OCI-LY3 (cell line): ENCODE results near the gene TIPARP.

Experiments used
- H2AFZ ChIP-seq: fragments of 200-600, 300-600 bp; shearing (Covaris generic); 2 replicates; pipeline ENCODE4 v1.6.0; 2014; ENCODE audit warnings: antibody characterized with exemption, low read depth, low read length
- H3K27ac ChIP-seq: fragments of 200-600, 300-600 bp; sonication (generic); 2 replicates; pipeline ENCODE4 v1.5.1; 2014; ENCODE audit warnings: mild to moderate bottlenecking, low read length, moderate library complexity, mixed read lengths
- H3K27me3 ChIP-seq: fragments of 200-600, 300-600 bp; sonication (generic); 2 replicates; pipeline ENCODE4 v1.6.1; 2014; ENCODE audit warnings: low read depth, low read length, mixed read lengths
- H3K36me3 ChIP-seq: fragments of 200-600, 300-600 bp; sonication (generic); replicated peaks from 2 replicates; pipeline ENCODE3; 2014; ENCODE audit warnings: low read depth, low read length, mixed read lengths
- H3K4me1 ChIP-seq: fragments of 300-600, 200-600 bp; sonication (generic); 2 replicates; pipeline ENCODE4 v1.6.1; 2014; ENCODE audit warnings: low read length, mixed read lengths
- H3K4me2 ChIP-seq: fragments of 200-600, 300-600 bp; sonication (generic); 2 replicates; pipeline ENCODE4 v1.6.1; 2014; ENCODE audit warnings: low read length, mixed read lengths
- H3K4me3 ChIP-seq: fragments of 300-600, 200-600 bp; sonication (generic); 2 replicates; pipeline ENCODE4 v1.5.1; 2014; ENCODE audit warnings: antibody characterized with exemption, mild to moderate bottlenecking, low read length, moderate library complexity
- H3K79me2 ChIP-seq: fragments of 300-600, 200-600 bp; shearing (Covaris generic); 2 replicates; pipeline ENCODE4 v1.6.1; 2014; ENCODE audit warnings: mild to moderate bottlenecking, low read length, mixed read lengths
- H3K9ac ChIP-seq: fragments of 300-600, 200-600 bp; shearing (Covaris generic); 2 replicates; pipeline ENCODE4 v1.6.0; 2014; ENCODE audit warnings: mild to moderate bottlenecking, low read length, moderate library complexity
- H3K9me3 ChIP-seq: fragments of 200-600, 300-600 bp; shearing (Covaris generic); 2 replicates; pipeline ENCODE4 v1.6.1; 2014; ENCODE audit warnings: low read length, mixed read lengths; ENCODE audit not compliant: insufficient read depth
- H4K20me1 ChIP-seq: fragments of 200-600, 300-600 bp; sonication (generic); 2 replicates; pipeline ENCODE4 v1.6.1; 2016; ENCODE audit warnings: low read length, mixed read lengths; ENCODE audit not compliant: insufficient read depth
- EZH2phosphoT487 ChIP-seq: fragments of 200-600 bp; shearing (Covaris generic); IDR thresholded peaks from 2 replicates; pipeline ENCODE4 v1.6.1; 2018; ENCODE audit warnings: antibody characterized with exemption, mixed run types, low read depth
- TF ChIP-seq, protein P1 (sequence below): fragments of 200-600, 300-600 bp; sonication (generic); IDR thresholded peaks from 2 replicates; pipeline ENCODE4 v1.5.1; 2014; ENCODE audit warnings: antibody characterized with exemption, low read length, low read depth

TIPARP gene

DNA sequence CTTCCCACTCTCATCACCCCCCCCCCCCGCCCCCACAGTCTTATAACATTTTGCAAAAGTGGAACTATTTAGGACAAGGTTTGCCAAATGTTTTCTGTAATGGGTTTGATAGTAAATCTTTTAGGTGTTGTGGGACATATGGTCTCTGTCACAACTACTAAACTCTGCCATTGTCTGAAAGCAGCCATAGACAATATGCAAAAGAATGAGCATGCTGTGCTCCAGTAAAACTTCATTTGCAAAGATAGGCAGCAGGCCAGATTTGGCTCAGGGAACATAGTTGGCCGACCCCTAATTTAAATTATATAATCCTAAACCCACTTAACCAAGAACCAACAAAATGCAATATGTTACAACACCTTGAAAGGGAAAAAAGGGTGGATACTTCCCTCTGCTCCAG lies 46.4 kb downstream of the TIPARP start:
- peaks cover 39% of the 10 kb centered on the region for H3K4me1 ChIP-seq
- H3K4me3 ChIP-seq: no peak overlapping the region
- H3K4me2 ChIP-seq: no peak overlapping the region
- H4K20me1 ChIP-seq: no peaks in the 10 kb centered on the region
- no peaks in the 10 kb centered on the region for H3K79me2 ChIP-seq
- H3K27ac ChIP-seq: no peak overlapping the region
- no peaks in the 10 kb centered on the region for H3K27me3 ChIP-seq
- H3K9ac ChIP-seq: no peak overlapping the region
- peaks cover 7% of the 10 kb centered on the region for H3K36me3 ChIP-seq
- TF ChIP-seq, protein P1, sequence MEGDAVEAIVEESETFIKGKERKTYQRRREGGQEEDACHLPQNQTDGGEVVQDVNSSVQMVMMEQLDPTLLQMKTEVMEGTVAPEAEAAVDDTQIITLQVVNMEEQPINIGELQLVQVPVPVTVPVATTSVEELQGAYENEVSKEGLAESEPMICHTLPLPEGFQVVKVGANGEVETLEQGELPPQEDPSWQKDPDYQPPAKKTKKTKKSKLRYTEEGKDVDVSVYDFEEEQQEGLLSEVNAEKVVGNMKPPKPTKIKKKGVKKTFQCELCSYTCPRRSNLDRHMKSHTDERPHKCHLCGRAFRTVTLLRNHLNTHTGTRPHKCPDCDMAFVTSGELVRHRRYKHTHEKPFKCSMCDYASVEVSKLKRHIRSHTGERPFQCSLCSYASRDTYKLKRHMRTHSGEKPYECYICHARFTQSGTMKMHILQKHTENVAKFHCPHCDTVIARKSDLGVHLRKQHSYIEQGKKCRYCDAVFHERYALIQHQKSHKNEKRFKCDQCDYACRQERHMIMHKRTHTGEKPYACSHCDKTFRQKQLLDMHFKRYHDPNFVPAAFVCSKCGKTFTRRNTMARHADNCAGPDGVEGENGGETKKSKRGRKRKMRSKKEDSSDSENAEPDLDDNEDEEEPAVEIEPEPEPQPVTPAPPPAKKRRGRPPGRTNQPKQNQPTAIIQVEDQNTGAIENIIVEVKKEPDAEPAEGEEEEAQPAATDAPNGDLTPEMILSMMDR: no peak
- no peak for TF ChIP-seq EZH2phosphoT487
- H2AFZ ChIP-seq: no peak overlapping the region
- H3K9me3 ChIP-seq: no peaks in the 10 kb centered on the region

DNA sequence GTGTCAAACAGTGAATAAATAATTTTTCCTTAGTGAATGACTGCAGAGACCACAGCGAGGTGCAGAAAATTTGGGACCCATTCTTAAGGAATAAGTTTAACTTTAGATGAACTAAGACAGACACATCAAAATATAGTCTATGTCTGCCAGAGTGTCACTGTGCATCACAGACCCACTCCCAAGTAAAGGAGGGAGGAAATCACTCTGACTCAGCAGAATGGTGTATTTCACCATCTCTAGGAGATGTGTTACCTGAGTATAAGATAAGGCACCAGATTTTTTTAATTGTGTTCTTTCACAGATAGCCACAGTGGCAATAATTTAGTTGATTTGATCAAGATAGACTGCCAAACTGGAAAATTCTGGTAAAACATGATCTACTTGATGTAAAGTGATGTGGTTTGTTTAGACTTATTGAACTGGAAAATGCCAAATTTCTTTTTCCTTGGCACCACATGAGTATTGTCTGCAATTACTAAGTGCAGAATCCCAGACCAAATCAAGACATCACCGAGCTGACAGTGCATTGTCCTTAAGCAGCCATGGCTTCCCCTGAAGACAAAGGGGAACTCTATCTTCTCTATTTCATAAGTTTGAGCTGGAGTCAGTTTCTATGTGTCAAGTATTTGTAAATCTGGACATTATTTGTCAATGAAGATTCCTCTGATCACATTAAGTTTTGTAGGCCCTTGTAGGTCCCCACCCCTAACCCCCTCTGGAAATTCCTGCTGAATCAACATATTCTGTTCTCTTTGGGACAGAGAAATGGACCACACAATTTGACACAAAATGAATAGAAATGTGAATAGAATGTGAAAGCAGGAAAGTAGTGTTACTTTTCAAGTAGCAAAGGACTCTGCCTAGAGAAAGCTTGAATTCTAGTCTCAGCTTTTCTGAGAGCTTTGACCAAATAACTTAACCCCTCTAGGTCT lies 47.6 kb downstream of the TIPARP start:
- H3K4me2 ChIP-seq: 0 out of 2 replicates have a peak overlapping the region, but pooled peaks have one; percentile 57
- H3K36me3 ChIP-seq: peaks cover 3% of the 10 kb centered on the region
- H3K27ac ChIP-seq: peak overlapping the region; percentile 92
- H3K79me2 ChIP-seq: no peaks in the 10 kb centered on the region
- H3K9ac ChIP-seq: no peak overlapping the region
- no peaks in the 10 kb centered on the region for H4K20me1 ChIP-seq
- no peak overlapping the region for H3K4me3 ChIP-seq
- TF ChIP-seq, protein P1: no peak
- TF ChIP-seq EZH2phosphoT487: no peak
- no peaks in the 10 kb centered on the region for H3K27me3 ChIP-seq
- no peaks in the 10 kb centered on the region for H3K9me3 ChIP-seq
- no peak overlapping the region for H2AFZ ChIP-seq
- peaks cover 44% of the 10 kb centered on the region for H3K4me1 ChIP-seq

DNA sequence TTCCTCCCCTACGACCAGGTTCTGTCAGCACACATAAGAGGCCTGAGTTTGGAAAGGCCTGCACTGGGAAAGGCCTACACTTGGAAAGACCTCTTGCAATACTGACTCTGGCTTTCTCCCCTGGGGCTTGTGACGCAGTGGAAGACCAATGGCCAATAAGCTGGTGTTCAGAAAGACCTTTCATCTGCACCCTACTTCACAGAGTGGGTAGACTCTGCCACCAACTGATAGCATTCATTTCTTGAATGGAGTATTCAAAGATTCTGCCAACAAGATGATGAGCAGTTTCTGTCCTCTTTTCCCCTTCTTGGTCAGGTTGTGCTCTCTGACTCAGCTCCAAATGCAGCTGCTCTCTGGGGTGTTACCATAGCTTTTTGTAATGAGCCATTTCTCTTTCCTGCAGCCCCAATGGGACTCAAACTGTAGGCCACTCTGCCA lies 48.8 kb downstream of the TIPARP start:
- Histone ChIP-seq H3K9me3 (no peaks in the 10 kb centered on the region), H3K36me3 (no peaks in the 10 kb centered on the region), H3K4me2 (peak overlapping the region; percentile 57), H2AFZ (no peak overlapping the region), H3K9ac (peak overlapping the region; percentile 52), H3K4me3 (no peak overlapping the region), H3K27ac (peak overlapping the region; percentile 92), H3K4me1 (peaks cover 55% of the 10 kb centered on the region), H3K79me2 (no peaks in the 10 kb centered on the region), H3K27me3 (no peaks in the 10 kb centered on the region), H4K20me1 (no peaks in the 10 kb centered on the region)
- TF ChIP-seq EZH2phosphoT487: no peak
- TF ChIP-seq, protein P1: peak; percentile 49

DNA sequence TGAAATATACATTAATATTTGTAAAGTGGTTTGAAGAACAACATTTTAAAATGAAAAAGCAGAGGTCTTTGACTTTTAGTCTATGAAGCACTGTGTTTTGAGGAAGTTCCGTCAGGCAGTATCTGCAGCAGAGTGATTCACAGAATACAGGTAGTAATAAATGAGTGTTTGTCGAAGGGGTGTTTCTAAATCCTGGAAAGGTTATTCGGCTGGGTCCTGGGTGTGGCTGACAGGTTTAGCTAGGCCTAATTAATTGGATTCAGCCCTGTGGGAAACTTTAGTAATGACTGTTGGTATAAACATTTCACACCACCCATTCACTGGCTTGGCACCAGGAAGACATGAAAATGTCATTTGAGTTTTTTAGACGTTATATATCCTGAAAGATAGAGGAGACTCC lies 51.3 kb downstream of the TIPARP start:
- H3K9me3 ChIP-seq: no peaks in the 10 kb centered on the region
- H3K27ac ChIP-seq: peak overlapping the region; percentile 29
- no peaks in the 10 kb centered on the region for H4K20me1 ChIP-seq
- H3K9ac ChIP-seq: no peak overlapping the region
- H3K4me3 ChIP-seq: no peak overlapping the region
- no peak overlapping the region for H2AFZ ChIP-seq
- peaks cover 55% of the 10 kb centered on the region for H3K4me1 ChIP-seq
- H3K4me2 ChIP-seq: peak overlapping the region; percentile 35
- H3K27me3 ChIP-seq: no peaks in the 10 kb centered on the region
- H3K36me3 ChIP-seq: no peaks in the 10 kb centered on the region
- TF ChIP-seq, protein P1: no peak
- no peak for TF ChIP-seq EZH2phosphoT487
- no peaks in the 10 kb centered on the region for H3K79me2 ChIP-seq
